Mesenchymal stem cell (in vitro differentiated cells and primary cell): Measurements from ENCODE around the gene RBM43.
"Not testable (repeated sequence)": the region's sequence is repeated elsewhere in the genome, so short reads cannot be mapped to it uniquely, and the experiment has no call there.

ENCODE experiments used
- DNase-seq: peaks from one replicate; pipeline ENCODE4 v3.0.0-alpha.2; 2013
- H2AFZ ChIP-seq: one replicate; pipeline ENCODE4 v1.6.1; 2013; ENCODE audit warnings: low read depth, mild to moderate bottlenecking, control low read depth, inconsistent platforms, low read length, moderate library complexity
- H2AK5ac ChIP-seq: 2 replicates; pipeline ENCODE4 v1.6.1; 2013; ENCODE audit warnings: low read length, moderate library complexity, mild to moderate bottlenecking, inconsistent platforms; ENCODE audit not compliant: severe bottlenecking
- H2BK120ac ChIP-seq: one replicate; pipeline ENCODE4 v1.6.1; 2013; ENCODE audit warnings: low read depth, mild to moderate bottlenecking, inconsistent platforms, low read length, moderate library complexity
- H2BK12ac ChIP-seq, 2 experiments: one replicate each; pipeline ENCODE4 v1.6.1; 2013; ENCODE audit warnings: inconsistent platforms in 2 of 2, low read length in 2 of 2, mild to moderate bottlenecking in 2 of 2, moderate library complexity in 2 of 2, control low read depth in 1 of 2
- H2BK15ac ChIP-seq: one replicate; pipeline ENCODE4 v1.6.1; 2013; ENCODE audit warnings: mild to moderate bottlenecking, low read depth, inconsistent platforms; ENCODE audit not compliant: poor library complexity, severe bottlenecking
- H2BK5ac ChIP-seq: 2 replicates; pipeline ENCODE4 v1.6.1; 2013; ENCODE audit warnings: low read depth, mild to moderate bottlenecking, low read length, control low read depth, inconsistent platforms; ENCODE audit not compliant: poor library complexity, severe bottlenecking
- H3K14ac ChIP-seq, 2 experiments: one replicate each; pipeline ENCODE4 v1.6.1; 2013; ENCODE audit warnings: inconsistent platforms in 2 of 2, low read length in 2 of 2, control low read depth in 1 of 2, mild to moderate bottlenecking in 1 of 2, moderate library complexity in 1 of 2
- H3K18ac ChIP-seq, 2 experiments: one replicate each; pipeline ENCODE4 v1.6.1; 2013; ENCODE audit warnings: inconsistent platforms in 2 of 2, low read length in 2 of 2, control low read depth in 1 of 2, low read depth in 1 of 2, mild to moderate bottlenecking in 1 of 2
- H3K23ac ChIP-seq, 2 experiments: one replicate each; pipeline ENCODE4 v1.6.1; 2013; ENCODE audit warnings: inconsistent platforms in 2 of 2, low read length in 2 of 2, mild to moderate bottlenecking in 2 of 2, moderate library complexity in 2 of 2, control low read depth in 1 of 2
- H3K27ac ChIP-seq: 2 replicates; pipeline ENCODE4 v1.5.1; 2013; ENCODE audit warnings: mild to moderate bottlenecking, moderate library complexity, low read length, control low read depth, inconsistent platforms; ENCODE audit not compliant: poor library complexity, severe bottlenecking
- H3K27me3 ChIP-seq, 2 experiments: 2 replicates each; pipeline versions ENCODE4 v1.6.1 to v1.7.0; 2013; ENCODE audit warnings: low read length in 2 of 2, mild to moderate bottlenecking in 2 of 2, moderate library complexity in 2 of 2, control low read depth in 1 of 2, inconsistent platforms in 1 of 2; ENCODE audit not compliant: control insufficient read depth in 1 of 2, insufficient read depth in 1 of 2
- H3K36me3 ChIP-seq, 2 experiments: 2 replicates each; pipeline versions ENCODE4 v1.6.1 to v1.7.0; 2013; ENCODE audit warnings: low read length in 2 of 2, control low read depth in 1 of 2, inconsistent platforms in 1 of 2, low read depth in 1 of 2, mild to moderate bottlenecking in 1 of 2; ENCODE audit not compliant: insufficient read depth in 2 of 2, control insufficient read depth in 1 of 2
- H3K4ac ChIP-seq, 2 experiments: one replicate each; pipeline ENCODE4 v1.6.1; 2013; ENCODE audit warnings: inconsistent platforms in 2 of 2, low read length in 2 of 2, mild to moderate bottlenecking in 2 of 2, moderate library complexity in 2 of 2, control low read depth in 1 of 2, low read depth in 1 of 2
- H3K4me1 ChIP-seq: 2 replicates; pipeline ENCODE4 v1.6.1; 2013; ENCODE audit warnings: low read depth, low read length, control low read depth; ENCODE audit not compliant: control insufficient read depth, insufficient read depth
- H3K4me2 ChIP-seq: 2 replicates; pipeline ENCODE4 v1.6.1; 2013; ENCODE audit warnings: low read length, mild to moderate bottlenecking, inconsistent platforms; ENCODE audit not compliant: poor library complexity, severe bottlenecking
- H3K4me3 ChIP-seq, 2 experiments: 2 replicates each; pipeline versions ENCODE4 v1.5.1 to v1.7.0; 2013; ENCODE audit warnings: low read length in 2 of 2, mild to moderate bottlenecking in 2 of 2, control low read depth in 1 of 2, low read depth in 1 of 2; ENCODE audit not compliant: insufficient read depth in 1 of 2
- H3K79me1 ChIP-seq: replicated peaks from 2 replicates; pipeline ENCODE4 v1.6.1; 2013; ENCODE audit warnings: mild to moderate bottlenecking, control low read depth, low read length, inconsistent platforms; ENCODE audit not compliant: poor library complexity, severe bottlenecking
- H3K9ac ChIP-seq: 2 replicates; pipeline ENCODE4 v1.7.0; 2013; ENCODE audit warnings: mild to moderate bottlenecking, low read length, moderate library complexity
- H3K9me3 ChIP-seq: 2 replicates; pipeline ENCODE4 v1.7.0; 2013; ENCODE audit warnings: mild to moderate bottlenecking, low read length; ENCODE audit not compliant: control insufficient read depth
- H4K8ac ChIP-seq: one replicate; pipeline ENCODE4 v1.6.1; 2013; ENCODE audit warnings: inconsistent platforms, mild to moderate bottlenecking, low read length, moderate library complexity
- H4K91ac ChIP-seq: one replicate; pipeline ENCODE4 v1.6.1; 2013; ENCODE audit warnings: mild to moderate bottlenecking, low read length, inconsistent platforms
- WGBS: methylation state at CpG from one replicate; pipeline ENCODE4 v1.1.7; 2013; ENCODE audit warnings: mixed read lengths; 5-methylcytosine and 5-hydroxymethylcytosine counted together

Gene RBM43

GRCh38 chr2:151233288-151233687 lies 28.4 kb downstream of the RBM43 start:
- not testable (repeated sequence) for H3K79me1 ChIP-seq, H3K18ac ChIP-seq, H3K4ac ChIP-seq, DNase-seq, H3K36me3 ChIP-seq, H3K4me1 ChIP-seq, H3K4me3 ChIP-seq, H4K91ac ChIP-seq, H2AK5ac ChIP-seq, H3K27ac ChIP-seq, H3K4me2 ChIP-seq, H2BK120ac ChIP-seq, H2BK15ac ChIP-seq, H2AFZ ChIP-seq, H3K9ac ChIP-seq, H3K14ac ChIP-seq, H4K8ac ChIP-seq, H2BK5ac ChIP-seq, H3K27me3 ChIP-seq, H2BK12ac ChIP-seq, H3K9me3 ChIP-seq, H3K23ac ChIP-seq
- WGBS: 86% methylated on average over 1 of the region's 2 CpGs

- H3K23ac ChIP-seq: no peak overlapping the region
- H3K9me3 ChIP-seq: peaks cover 6% of the 10 kb centered on the region
- H3K4ac ChIP-seq: no peak overlapping the region
- no peak overlapping the region for H3K4me3 ChIP-seq
- no peaks in the 10 kb centered on the region for H3K36me3 ChIP-seq
- no peak overlapping the region for H3K27ac ChIP-seq
- H3K4me2 ChIP-seq: no peak overlapping the region
- no peaks in the 10 kb centered on the region for H3K79me1 ChIP-seq
- no peak overlapping the region for H2AFZ ChIP-seq
- H2BK120ac ChIP-seq: no peak overlapping the region
- no peaks in the 10 kb centered on the region for H3K27me3 ChIP-seq
- H4K91ac ChIP-seq: no peak overlapping the region
- no peak overlapping the region for H4K8ac ChIP-seq
- H3K4me1 ChIP-seq: no peaks in the 10 kb centered on the region
- WGBS: 100% methylated on average over 2 of the region's 2 CpGs
- no peak overlapping the region for H2BK5ac ChIP-seq
- H3K9ac ChIP-seq: no peak overlapping the region
- no peak for DNase-seq
- no peak overlapping the region for H3K18ac ChIP-seq
- H3K14ac ChIP-seq: no peak overlapping the region
- H2AK5ac ChIP-seq: no peak overlapping the region
- H2BK12ac ChIP-seq: no peak overlapping the region
- no peak overlapping the region for H2BK15ac ChIP-seq
These were observed 31.0 kb downstream of the RBM43 start for GRCh38 chr2:151230627-151231140.

DNA sequence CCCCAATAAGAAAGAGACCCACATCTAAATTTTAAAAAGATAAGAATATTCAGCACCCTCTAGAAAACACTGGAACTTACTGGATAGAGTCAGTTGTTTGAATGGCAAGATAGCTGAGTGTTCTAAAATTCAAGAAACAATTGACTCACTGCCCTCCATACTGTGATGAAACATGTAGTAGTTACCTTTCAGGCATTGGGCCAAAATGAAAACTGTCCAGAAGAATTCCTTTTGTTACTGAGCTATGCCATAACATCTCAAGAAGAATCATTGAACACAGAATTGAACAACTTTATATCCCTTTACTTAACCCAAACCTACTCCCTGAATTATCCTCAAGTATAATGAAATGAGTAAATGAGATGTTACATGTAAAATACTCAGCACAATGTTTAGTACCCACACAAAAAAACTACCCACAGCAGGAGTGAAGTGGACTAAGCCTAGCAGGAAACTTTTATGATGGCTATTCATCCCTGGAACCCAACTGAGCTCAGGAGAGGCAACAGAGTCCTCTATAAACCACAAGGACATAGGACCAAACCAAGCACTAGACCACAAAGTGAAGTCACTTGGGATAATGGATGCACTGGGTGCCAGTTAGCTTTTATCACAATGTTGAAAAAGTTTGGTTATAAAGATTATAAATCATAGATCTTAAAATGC lies 32.7 kb downstream of the RBM43 start:
- H3K9ac ChIP-seq: no peak overlapping the region
- H4K91ac ChIP-seq: no peak overlapping the region
- peaks cover 6% of the 10 kb centered on the region for H3K9me3 ChIP-seq
- H4K8ac ChIP-seq: no peak overlapping the region
- no peak overlapping the region for H2BK120ac ChIP-seq
- H3K18ac ChIP-seq: no peak overlapping the region
- H3K79me1 ChIP-seq: no peaks in the 10 kb centered on the region
- H2BK5ac ChIP-seq: no peak overlapping the region
- H3K27ac ChIP-seq: no peak overlapping the region
- no peak overlapping the region for H2AK5ac ChIP-seq
- H2AFZ ChIP-seq: no peak overlapping the region
- no peak overlapping the region for H3K4ac ChIP-seq
- H3K14ac ChIP-seq: no peak overlapping the region
- H2BK12ac ChIP-seq: no peak overlapping the region
- no peaks in the 10 kb centered on the region for H3K27me3 ChIP-seq
- H3K36me3 ChIP-seq: no peaks in the 10 kb centered on the region
- no peaks in the 10 kb centered on the region for H3K4me1 ChIP-seq
- no peak overlapping the region for H3K4me3 ChIP-seq
- H3K4me2 ChIP-seq: no peak overlapping the region
- H3K23ac ChIP-seq: no peak overlapping the region
- DNase-seq: no peak
- H2BK15ac ChIP-seq: no peak overlapping the region

DNA sequence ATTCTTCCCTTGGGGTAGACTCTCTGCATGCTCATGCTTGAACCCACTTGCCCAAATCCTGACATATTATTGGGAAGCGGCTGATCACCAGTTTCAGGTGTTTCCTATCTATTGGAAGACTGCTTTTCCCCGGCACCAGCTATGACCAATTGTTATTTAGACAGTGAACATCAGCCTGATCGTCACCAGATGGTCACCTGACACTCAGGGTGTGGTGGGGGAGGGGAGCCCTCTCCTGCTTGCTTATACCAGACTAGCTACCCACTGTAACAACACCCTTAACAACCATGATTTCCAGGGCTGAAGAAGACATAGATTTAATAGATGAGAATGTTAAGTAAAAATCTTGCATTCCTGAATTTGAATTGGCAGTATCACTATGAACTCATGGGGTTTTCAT lies 44.3 kb downstream of the RBM43 start:
- no peak overlapping the region for H4K8ac ChIP-seq

More for the DNA sequence above, 44.3 kb downstream of the RBM43 start:
- Histone ChIP-seq H3K23ac (no peak overlapping the region), H3K14ac (no peak overlapping the region), H3K79me1 (no peaks in the 10 kb centered on the region), H3K18ac (no peak overlapping the region), H3K4me2 (no peak overlapping the region), H3K4me3 (no peak overlapping the region), H3K36me3 (no peaks in the 10 kb centered on the region), H2AK5ac (no peak overlapping the region), H3K9ac (no peak overlapping the region), H2BK15ac (no peak overlapping the region), H3K9me3 (no peaks in the 10 kb centered on the region), H3K27ac (no peak overlapping the region), H2BK12ac (no peak overlapping the region), H3K27me3 (no peaks in the 10 kb centered on the region), H4K91ac (no peak overlapping the region), H2AFZ (no peak overlapping the region), H3K4ac (no peak overlapping the region), H2BK120ac (no peak overlapping the region), H3K4me1 (no peaks in the 10 kb centered on the region), H2BK5ac (no peak overlapping the region)
- no peak for DNase-seq
- WGBS: 87% methylated on average over 3 of the region's 3 CpGs
